Left cardiac atrium (tissue), 4 donors: Measurements from ENCODE around the gene SMTN. TPM values are rescaled to one million over a fixed set of nuclear protein-coding genes. Genes with fewer than 3 reads are reported as not detected.
"Not testable (repeated sequence)": the region's sequence is repeated elsewhere in the genome, so short reads cannot be mapped to it uniquely, and the experiment has no call there.

Source experiments
- ATAC-seq, 2 donors: fragments of 200-7000 bp; cut with Tn5 transposase; one replicate each; pipeline ENCODE4 v1.9.1; 2020; ENCODE audit warnings: mild to moderate bottlenecking in 2 of 2, moderate library complexity in 2 of 2
- DNase-seq: peaks from one replicate; pipeline ENCODE4 v3.0.0-alpha.2; 2020
- intact Hi-C, 2 donors: fragments of 100-400 bp; cut with DNase I; formaldehyde crosslinking; loops; one replicate each; pipeline versions ENCODE4 v1.14.1 to v1.15.1; 2022 to 2023
- total RNA-seq, 2 donors: library from RNA; stranded (reverse); fragmentation: NEBNext Ultra II Directional; extraction: Animal tissue kit (Norgen Biotek cat#: 25700); gene quantifications; one replicate each; pipeline ENCODE4 v1.2.1, GENCODE V29; 2021
- donor health status: DM: no; HTN: yes; CAD: no.
- donor health status: DM: no; HTN: yes; CAD: no; lungs with severe emphysema.
- donor health status: DM: yes; HTN: yes; CAD: no.
- donor health status: Dilated cardiomyopathy.

SMTN gene
- total RNA-seq, 2 donors from 2014 or later: 142 to 150 TPM

DNA sequence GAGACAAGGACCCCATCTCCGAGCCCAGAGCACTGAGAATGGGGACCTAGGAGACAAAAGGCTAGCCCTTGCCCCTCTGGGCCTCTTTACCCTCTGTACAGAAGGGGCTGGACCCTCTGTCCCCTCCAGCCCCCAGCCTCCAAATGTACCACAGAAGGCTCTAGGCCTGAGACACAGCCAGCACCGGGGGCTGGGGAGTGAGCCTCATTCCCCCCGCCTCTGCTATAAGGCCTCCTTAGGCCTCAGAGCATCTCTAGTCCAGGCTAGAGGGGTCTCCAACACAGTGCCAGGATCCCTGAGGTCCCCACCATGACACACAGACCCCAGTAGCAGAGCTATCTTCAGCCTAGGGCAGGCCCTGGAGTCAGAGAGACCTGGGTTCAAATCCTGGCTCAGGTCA, 4.8 kb downstream of the SMTN start:
- intact Hi-C loops: loop anchor here (2.0 to 10.0 kb wide), 3 partner anchors 69 to 139 kb away; no protein-coding TSS in a partner anchor
- ATAC-seq (no peak), DNase-seq (peak; percentile 17)

- DNase-seq: peak; percentile 20
- intact Hi-C loops: loop anchor here in 1 of 2 donors (5.0 to 10.0 kb wide), 2 partner anchors 68 to 140 kb away; no protein-coding TSS in a partner anchor
Observed at GRCh38 chr22:31086703-31087330, 5.7 kb downstream of the SMTN start.

GRCh38 chr22:31087744-31088215, 6.7 kb downstream of the SMTN start:
- no peak for ATAC-seq
- no peak for DNase-seq
- intact Hi-C loops: loop anchor here in 1 of 2 donors (5.0 to 10.0 kb wide), 2 partner anchors 67 to 140 kb away; no protein-coding TSS in a partner anchor

More at GRCh38 chr22:31086703-31087330, 5.7 kb downstream of the SMTN start:
- ATAC-seq: no peak

DNA sequence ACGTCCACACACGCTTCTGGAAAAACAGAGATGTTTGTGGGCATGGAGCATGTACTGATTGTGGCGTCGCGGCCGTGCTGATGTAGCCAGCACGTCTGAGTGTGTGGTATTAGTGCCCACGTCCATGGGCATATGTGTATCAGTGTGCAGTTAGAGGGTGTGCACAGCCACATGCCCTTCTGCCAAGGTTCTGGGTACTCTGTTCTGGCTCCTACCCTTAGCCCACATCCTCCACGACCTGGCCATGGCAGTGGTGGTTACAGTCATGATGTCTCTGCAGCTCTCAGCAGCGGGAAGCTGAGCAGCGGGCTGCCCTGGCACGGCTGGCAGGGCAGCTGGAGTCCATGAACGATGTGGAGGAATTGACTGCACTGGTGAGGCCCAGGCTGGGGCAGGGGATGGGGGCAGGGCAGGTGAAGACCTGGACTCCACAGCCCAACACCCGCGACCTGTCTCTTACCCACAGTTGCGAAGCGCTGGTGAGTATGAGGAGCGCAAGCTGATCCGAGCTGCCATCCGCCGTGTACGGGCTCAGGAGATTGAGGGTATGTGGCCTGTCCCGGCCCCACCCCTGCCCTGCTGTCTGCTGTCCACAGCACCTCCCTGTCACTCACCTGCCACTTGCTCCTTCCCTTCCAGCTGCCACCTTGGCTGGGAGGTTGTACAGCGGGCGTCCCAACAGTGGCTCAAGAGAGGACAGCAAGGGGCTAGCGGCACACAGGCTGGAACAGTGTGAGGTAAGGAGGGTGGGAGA, 7.3 kb downstream of the SMTN start:
- no peak for DNase-seq
- ATAC-seq: no peak
- intact Hi-C loops: loop anchor here in 1 of 2 donors (5.0 to 10.0 kb wide), 2 partner anchors 66 to 141 kb away; no protein-coding TSS in a partner anchor

DNA sequence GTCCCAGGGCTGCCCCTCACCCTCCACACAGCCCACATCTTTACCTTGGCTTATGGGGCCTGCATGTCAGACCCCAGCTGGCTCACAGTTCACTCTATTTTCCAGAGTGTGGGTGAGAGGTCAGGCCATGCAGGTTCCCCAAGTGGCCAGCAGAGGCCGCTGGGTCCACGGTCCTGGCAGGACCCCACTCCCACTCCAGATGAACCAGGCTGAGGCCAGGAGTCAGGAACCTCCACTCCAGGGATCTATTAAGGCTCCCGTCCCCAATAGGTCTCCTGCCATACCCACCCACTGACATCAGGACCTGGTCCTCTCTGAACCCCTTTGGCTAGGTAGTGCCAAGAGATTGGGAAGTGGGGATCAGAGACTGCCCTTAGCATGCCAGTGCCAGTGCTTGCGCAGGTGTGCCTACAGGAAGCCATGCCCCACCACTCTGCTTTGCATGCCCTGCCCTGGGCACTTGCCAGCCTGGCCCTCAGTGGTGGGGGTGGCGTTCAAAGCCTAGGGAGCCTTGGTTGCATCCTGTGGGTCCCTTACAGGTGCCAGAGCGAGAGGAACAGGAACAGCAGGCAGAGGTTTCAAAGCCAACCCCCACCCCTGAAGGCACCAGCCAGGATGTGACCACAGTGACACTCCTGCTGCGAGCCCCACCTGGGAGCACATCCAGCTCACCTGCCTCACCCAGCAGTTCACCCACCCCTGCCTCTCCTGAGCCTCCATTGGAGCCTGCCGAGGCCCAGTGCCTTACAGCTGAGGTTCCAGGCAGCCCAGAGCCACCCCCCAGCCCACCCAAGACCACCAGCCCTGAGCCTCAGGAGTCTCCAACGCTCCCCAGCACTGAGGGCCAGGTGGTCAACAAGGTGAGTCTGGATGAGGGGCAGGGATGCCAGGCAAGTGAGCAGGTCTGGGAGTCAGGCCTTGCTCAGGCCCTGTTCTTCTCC, 8.3 kb downstream of the SMTN start:
- DNase-seq (no peak), ATAC-seq (peak in 1 of 2 donors; percentile 13)
- intact Hi-C loops: loop anchor here (5.0 to 10.0 kb wide), 3 partner anchors 58 to 142 kb away; no protein-coding TSS in a partner anchor

DNA sequence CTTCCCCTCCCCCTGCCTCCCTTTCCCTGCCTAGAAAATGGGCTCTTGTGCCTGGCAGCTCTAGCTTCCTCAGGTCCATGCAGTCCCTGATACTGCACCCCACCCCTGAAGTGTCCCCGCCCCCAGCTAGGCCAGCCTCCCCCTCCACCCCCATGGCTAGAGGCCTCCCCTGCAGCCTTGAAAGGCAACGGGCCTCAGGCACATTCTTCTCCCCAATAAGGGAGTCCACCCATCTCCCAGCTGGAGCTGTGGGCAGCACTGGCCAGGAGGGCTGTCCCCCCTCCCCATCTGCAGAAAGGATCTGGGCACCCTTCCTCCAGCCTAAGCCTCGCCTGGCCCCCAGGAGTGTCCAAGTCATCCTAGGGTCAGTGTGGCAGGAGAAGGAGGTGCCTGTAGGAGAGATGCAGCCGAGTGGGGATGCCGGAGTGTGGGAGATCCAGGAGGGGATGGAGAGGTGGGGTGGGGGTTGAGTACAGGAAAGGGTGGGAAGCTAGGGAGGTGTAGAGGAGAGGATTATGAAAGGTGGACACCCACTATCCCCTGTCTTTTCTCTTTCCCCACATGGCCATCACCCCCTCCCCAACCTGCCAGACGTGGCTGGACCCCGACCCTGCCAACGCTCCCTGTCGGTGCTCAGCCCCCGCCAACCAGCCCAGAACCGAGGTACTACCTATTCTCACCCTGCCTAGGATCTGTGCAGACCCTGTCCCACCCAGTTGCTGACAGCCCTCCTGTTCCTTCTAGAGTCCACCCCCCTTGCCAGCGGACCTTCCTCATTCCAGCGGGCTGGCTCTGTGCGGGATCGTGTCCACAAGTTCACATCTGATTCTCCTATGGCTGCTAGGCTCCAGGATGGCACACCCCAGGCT, 9.3 kb downstream of the SMTN start:
- ATAC-seq: no peak
- intact Hi-C loops: loop anchor here in 1 of 2 donors (5.0 kb wide), 1 partner anchor 57 kb away; no protein-coding TSS in a partner anchor
- no peak for DNase-seq

DNA sequence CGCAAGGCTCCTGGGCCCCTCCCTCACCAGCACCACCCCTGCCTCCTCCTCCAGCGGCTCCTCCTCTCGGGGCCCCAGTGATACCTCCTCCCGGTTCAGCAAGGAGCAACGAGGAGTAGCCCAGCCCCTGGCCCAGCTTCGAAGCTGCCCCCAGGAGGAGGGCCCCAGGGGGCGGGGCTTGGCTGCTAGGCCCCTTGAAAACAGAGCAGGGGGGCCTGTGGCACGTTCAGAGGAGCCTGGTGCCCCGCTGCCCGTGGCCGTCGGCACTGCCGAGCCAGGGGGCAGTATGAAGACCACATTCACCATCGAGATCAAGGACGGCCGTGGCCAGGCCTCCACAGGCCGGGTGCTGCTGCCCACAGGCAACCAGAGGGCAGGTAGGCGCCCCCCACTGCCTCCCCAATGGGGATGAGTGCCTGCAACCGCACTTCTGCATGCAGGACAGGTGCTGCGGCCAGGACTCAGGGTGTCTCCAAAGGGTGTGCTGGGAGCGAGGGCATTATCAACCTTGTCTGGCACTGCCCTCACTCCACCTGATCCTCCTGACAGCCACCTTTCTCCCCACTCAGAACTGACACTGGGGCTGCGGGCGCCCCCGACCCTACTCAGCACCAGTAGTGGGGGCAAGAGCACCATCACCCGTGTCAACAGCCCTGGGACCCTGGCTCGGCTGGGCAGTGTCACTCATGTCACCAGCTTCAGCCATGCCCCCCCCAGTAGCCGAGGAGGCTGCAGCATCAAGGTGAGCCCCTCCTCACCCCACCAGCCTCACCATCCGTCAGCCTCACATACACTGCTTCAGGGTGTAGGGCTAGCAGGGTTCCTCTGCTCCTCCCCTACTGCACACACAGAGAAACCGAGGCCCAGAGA, 10.2 kb downstream of the SMTN start:
- DNase-seq (no peak), ATAC-seq (no peak)
- intact Hi-C loops: loop anchor here in 1 of 2 donors (5.0 kb wide), 1 partner anchor 56 kb away; no protein-coding TSS in a partner anchor

DNA sequence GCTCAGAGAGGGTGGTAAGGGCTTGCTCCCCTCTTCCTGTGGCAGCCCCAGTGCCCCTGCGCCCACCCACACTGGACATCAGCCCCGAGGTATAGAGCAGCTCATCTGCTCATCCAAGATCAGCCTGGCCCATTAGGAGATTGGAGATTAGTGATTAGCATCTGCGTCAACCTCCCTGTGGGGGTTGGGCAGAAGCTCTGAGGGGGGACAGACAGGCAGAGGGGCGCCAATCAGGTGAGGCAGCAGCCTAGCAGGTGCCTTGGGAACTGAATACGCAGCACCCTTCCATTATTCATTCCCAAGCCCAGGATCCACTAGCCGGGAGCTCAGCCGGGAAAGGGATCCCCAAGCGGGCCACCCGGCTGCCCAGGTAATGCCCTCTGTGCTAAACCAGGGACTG, 11.0 kb downstream of the SMTN start:
- no peak for DNase-seq
- intact Hi-C loops: loop anchor here in 1 of 2 donors (5.0 kb wide), 1 partner anchor 55 kb away; no protein-coding TSS in a partner anchor
- ATAC-seq: no peak

DNA sequence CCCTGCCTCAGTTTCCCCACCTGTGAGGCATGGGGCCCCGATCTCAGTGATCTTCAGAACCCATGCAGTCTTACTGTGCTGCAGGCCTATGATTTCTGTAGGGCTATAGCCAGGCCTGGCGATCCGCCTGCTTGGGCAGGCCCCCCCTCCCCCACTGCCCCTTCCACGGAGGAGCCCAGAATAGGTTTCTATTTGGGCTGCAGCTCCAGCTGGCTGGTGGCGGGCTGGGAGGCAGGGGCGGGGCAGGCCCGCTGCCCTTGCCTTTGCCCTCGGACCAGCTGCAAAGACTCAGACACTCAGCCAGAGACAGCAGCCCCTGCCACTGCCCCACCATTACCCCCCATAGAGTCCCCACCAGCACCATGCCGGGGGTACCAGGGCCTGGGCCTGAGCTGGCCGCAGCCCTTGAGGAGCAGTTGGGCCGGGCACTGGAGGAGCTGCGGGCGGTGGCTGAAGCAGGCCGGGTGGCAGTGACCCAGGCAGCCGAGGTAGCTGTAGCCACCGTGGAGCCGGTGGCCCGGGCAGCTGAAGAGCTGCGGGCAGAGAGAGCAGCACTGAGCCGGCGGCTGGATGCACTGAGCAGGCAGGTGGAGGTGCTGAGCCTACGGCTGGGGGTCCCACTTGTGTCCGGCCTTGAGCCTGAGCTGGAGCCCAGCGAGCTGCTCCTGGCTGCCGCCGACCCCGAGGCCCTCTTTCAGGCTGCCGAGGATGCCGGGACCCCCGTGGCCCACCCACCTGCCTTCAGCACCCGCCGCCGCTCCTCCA, 12.2 kb downstream of the SMTN start:
- intact Hi-C loops: loop anchor here in 1 of 2 donors (5.0 kb wide), 1 partner anchor 54 kb away; no protein-coding TSS in a partner anchor
- ATAC-seq: peak; percentile 73 to 87
- DNase-seq: peak; percentile 74

DNA sequence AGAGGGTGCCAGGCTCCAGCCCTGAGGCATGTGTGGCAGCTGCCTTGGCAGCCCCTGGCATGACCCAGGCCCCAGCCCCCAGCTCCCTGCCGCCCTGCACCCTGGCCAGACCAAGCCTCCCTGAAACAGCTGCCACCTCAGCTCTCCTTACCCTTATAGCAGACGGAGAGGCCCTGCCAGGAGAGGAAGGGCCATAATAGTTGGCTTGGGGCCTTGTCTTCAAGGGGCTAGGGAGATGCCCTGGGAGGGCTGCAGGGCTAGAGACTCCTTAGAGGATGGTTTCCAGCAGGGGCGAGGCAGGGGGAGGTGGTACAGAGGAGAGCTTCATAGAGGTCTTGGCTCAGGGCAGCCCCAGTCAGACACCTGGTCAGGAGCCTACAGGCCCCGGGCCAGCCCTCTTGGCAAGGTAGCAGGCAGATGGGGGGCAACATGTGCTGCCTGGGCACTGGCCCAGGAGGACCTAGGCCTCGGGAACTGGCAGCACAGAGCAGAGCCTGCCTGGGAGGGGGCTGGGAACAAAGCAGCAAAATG, 13.0 kb downstream of the SMTN start:
- no peak for DNase-seq
- intact Hi-C loops: loop anchor here in 1 of 2 donors (5.0 kb wide), 1 partner anchor 53 kb away; no protein-coding TSS in a partner anchor
- ATAC-seq: peak; percentile 16 to 17

- DNase-seq: no peak
- intact Hi-C loops: loop anchor here in 1 of 2 donors (5.0 kb wide), 1 partner anchor 53 kb away; no protein-coding TSS in a partner anchor
- ATAC-seq: no peak
Observed at GRCh38 chr22:31094741-31095140, 13.6 kb downstream of the SMTN start.

- no peak for ATAC-seq
- intact Hi-C loops: no loop called here
- DNase-seq: no peak
Observed at GRCh38 chr22:31095637-31096249, 14.6 kb downstream of the SMTN start.

DNA sequence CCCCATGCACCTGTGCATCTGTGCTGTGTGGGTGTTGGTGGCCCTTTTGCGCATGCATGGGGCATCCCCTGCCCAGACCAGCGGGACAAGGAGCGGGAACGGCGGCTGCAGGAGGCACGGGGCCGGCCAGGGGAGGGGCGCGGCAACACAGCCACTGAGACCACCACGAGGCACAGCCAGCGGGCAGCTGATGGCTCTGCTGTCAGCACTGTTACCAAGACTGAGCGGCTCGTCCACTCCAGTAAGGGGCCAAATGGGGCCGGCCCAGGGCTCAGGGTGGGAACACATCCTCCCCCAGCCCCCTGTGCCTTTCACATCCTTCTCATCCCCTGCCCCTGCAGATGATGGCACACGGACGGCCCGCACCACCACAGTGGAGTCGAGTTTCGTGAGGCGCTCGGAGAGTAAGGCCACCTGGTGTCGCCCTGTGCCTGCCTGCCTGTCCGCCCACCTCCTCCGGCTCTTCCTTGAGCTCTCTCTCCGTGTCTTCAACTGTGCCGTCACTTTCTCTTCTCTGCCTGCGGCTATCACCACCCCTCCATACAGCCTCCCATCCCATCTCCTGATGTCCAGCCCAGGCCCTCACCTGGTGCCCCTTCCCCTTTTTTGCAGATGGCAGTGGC, 15.7 kb downstream of the SMTN start:
- intact Hi-C loops: no loop called here
- DNase-seq: no peak
- no peak for ATAC-seq

GRCh38 chr22:31097539-31097938, 16.4 kb downstream of the SMTN start:
- ATAC-seq, intact Hi-C loops, DNase-seq: not testable (repeated sequence)
